Measurements from ENCODE around the gene GALM.

Gene GALM

DNA sequence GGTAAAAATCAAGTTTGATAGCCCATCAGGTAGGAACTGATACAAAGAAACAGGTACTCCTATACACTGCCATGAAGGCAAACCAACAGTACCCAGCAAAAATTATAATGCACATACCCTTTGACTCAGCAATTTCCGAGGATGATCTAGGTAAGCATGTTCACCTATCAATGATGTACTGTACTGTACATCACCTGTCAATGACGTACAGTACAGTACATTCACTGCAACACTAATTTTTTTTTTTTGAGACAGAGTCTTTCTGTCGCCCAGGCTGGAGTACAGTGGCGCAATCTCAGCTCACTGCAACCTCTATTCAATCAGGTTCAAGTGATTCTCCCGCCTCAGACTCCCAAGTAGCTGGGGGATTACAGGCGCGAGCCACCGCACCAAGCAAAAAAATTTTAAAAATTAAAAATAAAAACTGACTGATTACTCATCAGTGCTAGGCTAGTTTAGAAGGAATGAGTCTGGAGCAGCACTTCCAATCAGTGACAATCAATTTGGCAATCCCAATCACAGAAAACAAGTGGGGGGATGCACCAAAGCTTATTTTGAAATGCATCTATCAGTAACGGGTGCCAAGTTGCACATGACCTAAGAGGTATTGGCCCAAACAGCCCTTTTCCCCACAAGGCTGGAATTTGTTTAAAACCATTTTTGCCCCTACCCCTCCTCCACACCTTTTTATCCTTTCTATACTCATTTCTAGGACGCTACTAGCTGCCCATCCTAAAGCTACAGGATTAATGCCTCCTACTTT is 77.1 kb downstream of the GALM start:
- ATAC-seq (peak; percentile 18), DNase-seq (no peak)
- peak overlapping the region; percentile 99 for H3K27ac Mint-ChIP-seq
- H3K9me3 Mint-ChIP-seq: no peaks in the 10 kb centered on the region
- H3K36me3 Mint-ChIP-seq (ENCODE audit: low read depth): peaks cover 75% of the 10 kb centered on the region
- H3K4me1 Mint-ChIP-seq: peaks cover 54% of the 10 kb centered on the region
- no peaks in the 10 kb centered on the region for H3K27me3 Mint-ChIP-seq
- H3K4me3 Mint-ChIP-seq: no peak overlapping the region

DNA sequence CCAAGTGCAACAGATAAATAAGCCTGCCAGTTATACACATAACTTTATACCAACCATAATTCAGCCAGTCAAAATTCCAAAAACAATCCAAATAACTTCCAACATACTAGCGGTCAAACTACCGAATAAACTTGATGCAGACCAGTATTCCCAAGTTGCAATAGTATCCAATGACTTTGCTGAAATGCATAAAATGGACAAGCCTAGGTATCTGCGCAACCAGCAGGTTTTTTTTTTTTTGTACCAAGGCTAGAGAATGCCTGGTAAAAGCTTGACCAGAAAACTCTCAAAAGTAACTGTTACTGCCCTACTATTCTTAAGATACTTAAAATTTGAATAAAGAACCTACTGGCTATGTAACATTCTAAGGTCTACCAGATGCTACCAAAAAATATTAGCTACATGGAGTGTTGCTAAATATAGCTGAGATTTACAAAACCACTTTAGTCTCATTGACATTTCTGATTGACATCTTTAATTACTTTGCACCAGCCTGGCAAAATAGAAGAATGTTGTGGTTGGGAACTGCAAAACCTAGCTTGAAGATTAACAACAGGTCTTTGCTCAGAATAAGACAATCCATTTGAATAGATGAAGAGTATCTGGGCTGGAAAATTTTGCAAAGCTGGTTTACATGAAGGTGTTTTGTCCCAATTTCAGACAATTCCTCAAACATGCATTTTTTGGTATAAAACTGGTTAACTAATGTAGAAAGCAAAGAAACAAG is 77.9 kb downstream of the GALM start:
- no peak for ATAC-seq
- Mint-ChIP-seq H3K27ac (peak overlapping the region; percentile 99), H3K4me1 (peaks cover 63% of the 10 kb centered on the region), H3K4me3 (peak overlapping the region; percentile 18), H3K9me3 (no peaks in the 10 kb centered on the region), H3K27me3 (no peaks in the 10 kb centered on the region), H3K36me3 (ENCODE audit: low read depth) (peaks cover 76% of the 10 kb centered on the region)
- no peak for DNase-seq

DNA sequence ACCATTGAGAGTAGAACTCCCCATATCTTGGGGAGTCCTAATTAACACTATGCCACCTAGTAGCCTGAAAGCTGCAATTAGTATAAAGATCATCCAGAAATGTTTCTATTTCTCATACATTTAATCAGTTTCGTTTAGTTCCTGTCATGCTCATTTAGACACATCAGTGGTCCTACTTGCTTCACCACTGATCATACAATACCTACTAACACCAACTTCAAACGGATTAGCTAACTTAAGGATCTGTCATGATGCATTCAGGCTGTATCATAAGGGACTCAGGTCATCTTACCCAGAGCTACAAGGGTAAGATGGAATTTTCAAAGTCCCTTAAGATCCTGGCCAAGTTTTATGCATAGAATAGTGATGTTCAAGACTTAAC is 78.5 kb downstream of the GALM start:
- no peak for ATAC-seq

DNA sequence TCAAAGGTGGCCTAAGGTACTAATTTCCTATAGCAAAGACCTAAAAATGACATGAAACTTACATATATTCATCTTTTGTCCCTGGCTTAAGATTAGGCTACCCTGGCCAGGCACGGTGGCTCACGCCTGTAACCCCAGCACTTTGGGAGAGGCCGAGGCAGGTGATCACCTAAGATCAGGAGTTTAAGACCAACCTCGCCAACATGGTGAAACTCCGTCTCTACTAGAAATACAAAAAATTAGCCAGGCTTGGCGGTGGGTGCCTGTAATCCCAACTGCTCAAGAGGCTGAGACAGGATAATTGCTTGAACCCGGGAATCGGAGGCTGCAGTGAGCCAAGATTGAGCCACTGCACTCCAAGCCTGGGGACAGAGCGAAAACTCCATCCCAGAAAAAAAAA is 79.4 kb downstream of the GALM start:
- H3K4me3 Mint-ChIP-seq: peak overlapping the region; percentile 98
- H3K36me3 Mint-ChIP-seq (ENCODE audit: low read depth): peaks cover 83% of the 10 kb centered on the region
- no peaks in the 10 kb centered on the region for H3K9me3 Mint-ChIP-seq
- DNase-seq (no peak), ATAC-seq (no peak)
- peaks cover 73% of the 10 kb centered on the region for H3K4me1 Mint-ChIP-seq
- H3K27ac Mint-ChIP-seq: peak overlapping the region; percentile 99
- H3K27me3 Mint-ChIP-seq: no peaks in the 10 kb centered on the region

More for the DNA sequence above, 78.5 kb downstream of the GALM start:
- no peaks in the 10 kb centered on the region for H3K9me3 Mint-ChIP-seq
- H3K4me1 Mint-ChIP-seq: peaks cover 67% of the 10 kb centered on the region
- H3K27ac Mint-ChIP-seq: peak overlapping the region; percentile 99
- no peak for DNase-seq
- H3K27me3 Mint-ChIP-seq: no peaks in the 10 kb centered on the region
- H3K36me3 Mint-ChIP-seq (ENCODE audit: low read depth): peaks cover 79% of the 10 kb centered on the region
- H3K4me3 Mint-ChIP-seq: peak overlapping the region; percentile 98

DNA sequence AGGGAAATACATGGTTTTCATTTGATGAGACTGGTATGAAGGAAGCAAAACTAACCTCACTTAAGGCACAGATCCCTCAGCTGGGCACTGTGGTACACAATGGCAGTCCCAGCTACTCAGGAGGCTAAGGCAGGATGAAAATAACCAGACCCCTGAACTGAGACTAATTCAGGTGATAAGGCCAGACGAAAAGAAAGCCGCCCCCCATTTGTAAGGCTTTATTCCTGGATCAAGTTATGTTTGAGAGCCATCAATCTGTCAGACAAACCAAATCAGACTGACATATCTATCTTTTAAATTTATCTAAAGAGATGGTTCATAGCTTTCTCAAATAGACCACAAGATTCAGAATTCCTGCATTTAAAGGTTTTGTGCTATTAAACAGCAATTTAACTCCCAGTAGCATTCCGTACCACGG is 81.1 kb downstream of the GALM start:
- no peak for DNase-seq
- Mint-ChIP-seq H3K4me3 (peak overlapping the region; percentile 98), H3K27me3 (peaks cover 3% of the 10 kb centered on the region), H3K4me1 (peaks cover 78% of the 10 kb centered on the region), H3K9me3 (no peaks in the 10 kb centered on the region), H3K27ac (peak overlapping the region; percentile 99), H3K36me3 (ENCODE audit: low read depth) (peaks cover 82% of the 10 kb centered on the region)
- no peak for ATAC-seq

DNA sequence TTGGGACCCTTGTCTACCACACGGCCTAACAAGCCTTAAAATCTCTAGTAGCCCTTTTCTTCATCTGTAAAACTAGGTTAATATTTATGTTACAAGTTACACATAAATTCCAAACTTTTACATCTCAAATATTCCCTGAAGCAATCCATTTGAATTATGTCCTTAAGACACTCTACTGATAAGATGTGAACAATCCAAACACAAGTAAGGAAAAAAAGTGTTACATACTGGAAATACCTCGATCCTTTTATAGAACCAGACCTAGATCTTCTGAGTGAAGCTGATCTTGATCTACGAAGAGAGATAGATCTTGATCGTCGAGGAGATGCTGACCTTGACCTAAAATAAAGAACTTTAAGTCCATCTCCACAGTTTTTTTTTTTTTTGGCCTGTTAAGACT is 81.9 kb downstream of the GALM start:
- H3K9me3 Mint-ChIP-seq: no peaks in the 10 kb centered on the region
- H3K27me3 Mint-ChIP-seq: peaks cover 3% of the 10 kb centered on the region
- H3K4me3 Mint-ChIP-seq: peak overlapping the region; percentile 98
- peak overlapping the region; percentile 99 for H3K27ac Mint-ChIP-seq
- H3K4me1 Mint-ChIP-seq: peaks cover 80% of the 10 kb centered on the region
- peaks cover 79% of the 10 kb centered on the region for H3K36me3 Mint-ChIP-seq (ENCODE audit: low read depth)
- DNase-seq (no peak), ATAC-seq (no peak)

DNA sequence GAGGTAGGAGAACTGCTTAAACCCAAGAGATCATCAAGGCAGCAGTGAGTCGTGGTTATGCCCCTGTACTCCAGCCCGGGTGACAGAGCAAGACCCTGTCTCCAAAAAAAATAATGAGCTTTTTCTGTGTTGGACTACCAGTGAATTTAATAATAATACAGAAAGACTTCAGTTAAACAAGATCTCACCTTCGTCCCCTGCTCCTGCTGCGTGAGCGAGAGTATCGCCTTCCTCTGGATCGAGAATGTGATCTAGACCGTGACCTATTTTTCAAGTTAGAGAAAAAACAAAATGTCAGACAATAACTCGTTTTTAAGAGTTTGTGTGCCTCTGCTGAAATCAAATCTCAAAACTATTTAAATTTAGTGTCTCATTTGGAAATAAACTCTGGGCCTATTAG is 82.5 kb downstream of the GALM start:
- Mint-ChIP-seq H3K27me3 (peaks cover 3% of the 10 kb centered on the region), H3K27ac (peak overlapping the region; percentile 99), H3K9me3 (no peaks in the 10 kb centered on the region), H3K36me3 (ENCODE audit: low read depth) (peaks cover 76% of the 10 kb centered on the region), H3K4me1 (peaks cover 79% of the 10 kb centered on the region), H3K4me3 (peak overlapping the region; percentile 98)
- no peak for DNase-seq
- ATAC-seq: no peak

DNA sequence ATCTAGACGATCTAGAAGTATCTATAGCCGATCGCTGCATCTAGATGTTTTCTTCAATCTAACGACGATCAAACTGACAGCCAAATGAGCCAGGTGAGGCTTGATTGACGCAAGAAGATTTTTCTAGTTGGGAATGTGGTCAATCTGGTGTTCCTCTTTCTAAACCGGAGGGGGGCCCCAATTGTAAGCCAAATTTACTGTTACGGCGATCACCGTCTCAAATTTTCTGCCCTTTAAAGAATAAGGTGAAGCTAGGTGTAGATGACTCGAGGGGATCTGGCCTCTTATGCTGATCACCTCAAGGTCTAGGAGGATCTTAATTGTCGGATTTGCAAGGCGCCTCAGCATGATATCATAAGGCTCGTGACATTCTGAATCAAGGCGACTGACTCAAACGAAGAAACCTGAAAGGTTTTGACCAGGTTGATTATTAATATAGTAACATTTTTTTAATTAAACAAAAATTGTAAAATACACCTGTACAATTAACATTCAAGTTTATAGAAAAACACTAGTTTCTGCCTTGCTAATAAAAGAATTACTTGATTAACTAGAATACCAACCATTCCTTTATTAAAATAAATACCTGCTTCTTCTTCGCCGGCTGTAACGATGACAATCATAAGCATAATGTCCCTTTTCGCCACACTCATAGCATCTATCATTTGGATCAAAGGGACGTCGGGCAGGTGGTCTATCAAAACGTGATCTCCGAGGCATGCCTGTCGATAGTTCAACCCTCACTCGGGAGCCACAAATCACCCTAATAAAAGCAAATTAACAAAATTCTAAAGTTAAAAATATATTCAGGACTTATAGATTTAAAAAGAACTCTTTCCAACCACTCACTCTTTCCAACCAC is 83.3 kb downstream of the GALM start:
- H3K4me1 Mint-ChIP-seq: peaks cover 76% of the 10 kb centered on the region
- H3K9me3 Mint-ChIP-seq: no peaks in the 10 kb centered on the region
- H3K4me3 Mint-ChIP-seq: peak overlapping the region; percentile 98
- H3K27me3 Mint-ChIP-seq: peaks cover 3% of the 10 kb centered on the region
- no peak for DNase-seq
- no peak for ATAC-seq
- H3K27ac Mint-ChIP-seq: peak overlapping the region; percentile 99
- peaks cover 69% of the 10 kb centered on the region for H3K36me3 Mint-ChIP-seq (ENCODE audit: low read depth)

DNA sequence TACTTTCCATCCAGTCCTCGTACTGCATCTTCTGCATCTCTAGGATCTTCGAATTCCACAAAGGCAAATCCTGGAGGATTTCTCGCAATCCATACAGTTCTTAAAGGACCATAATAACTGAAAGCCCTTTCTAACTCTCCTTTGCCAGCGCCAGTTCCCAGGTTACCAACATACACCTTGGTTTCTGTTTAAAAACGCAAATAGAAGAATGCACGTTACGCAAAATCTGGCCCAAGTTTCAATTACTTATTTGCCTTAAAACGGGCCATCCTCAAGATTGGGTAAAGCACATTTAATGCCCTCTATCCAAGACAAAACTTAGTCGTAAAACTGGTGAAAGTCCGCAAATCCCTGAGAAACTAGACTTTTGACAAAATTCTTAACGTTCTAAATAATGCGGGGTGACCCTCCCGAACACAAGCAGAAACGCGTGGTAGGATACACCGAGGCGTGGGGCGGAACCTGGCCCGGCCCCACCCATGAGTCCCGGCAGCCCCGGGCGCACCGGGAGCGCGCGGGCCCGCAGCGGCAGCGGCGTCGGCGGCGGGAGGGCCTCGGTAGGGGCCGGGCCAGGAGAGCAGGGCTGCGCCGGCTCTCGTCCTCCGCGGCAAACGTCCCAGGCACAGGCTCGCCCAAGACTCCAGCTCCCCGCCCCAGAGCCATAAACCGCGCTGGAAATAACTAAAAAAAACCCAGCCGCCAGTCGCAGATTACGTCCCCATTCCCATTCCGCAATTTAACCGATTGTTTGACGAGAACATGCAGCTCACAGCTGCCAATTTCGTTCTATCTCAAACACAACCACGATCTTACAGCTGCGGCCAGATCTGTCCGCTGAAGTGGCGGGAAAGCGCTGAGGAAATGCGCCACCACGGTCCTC is 84.3 kb downstream of the GALM start:
- Mint-ChIP-seq H3K9me3 (no peaks in the 10 kb centered on the region), H3K27me3 (peaks cover 3% of the 10 kb centered on the region), H3K4me1 (peaks cover 70% of the 10 kb centered on the region), H3K4me3 (peak overlapping the region; percentile 98), H3K27ac (peak overlapping the region; percentile 99), H3K36me3 (ENCODE audit: low read depth) (peaks cover 59% of the 10 kb centered on the region)
- peak; percentile 51 for DNase-seq
- peak; percentile 25 for ATAC-seq

DNA sequence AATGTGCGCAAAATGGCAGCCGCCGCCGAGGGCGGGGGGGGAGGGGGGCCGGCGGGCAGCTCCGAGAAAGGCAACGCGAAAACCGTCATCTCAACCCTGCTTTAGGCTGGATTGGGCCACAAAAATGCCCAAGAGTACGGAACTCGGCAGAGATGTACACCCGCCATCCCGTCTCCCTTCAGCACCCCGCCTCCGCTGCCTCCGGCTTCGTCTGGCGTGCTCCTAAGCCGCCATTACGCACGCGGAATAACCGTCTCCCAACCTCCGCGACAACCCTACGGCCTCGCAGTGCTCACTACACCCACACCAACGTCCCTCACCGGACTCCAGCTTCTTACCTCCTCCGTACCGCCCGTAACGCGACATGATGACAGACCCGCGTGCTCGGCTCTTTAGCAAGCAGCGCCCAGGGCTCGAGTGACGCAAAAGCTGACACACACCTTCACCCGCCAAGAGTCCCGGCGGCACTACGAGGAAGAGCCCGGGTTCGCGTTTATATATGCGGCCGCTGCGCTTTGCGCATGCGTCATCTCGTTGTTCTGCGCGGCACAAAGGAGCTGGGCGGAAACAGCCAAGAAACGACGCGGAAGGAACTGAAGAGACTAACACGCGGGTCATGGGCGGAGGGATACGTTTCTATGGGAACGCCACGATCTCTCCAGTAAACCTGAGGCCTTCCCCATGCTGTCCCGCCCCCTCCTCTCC is 85.1 kb downstream of the GALM start, which contains the start of gene SRSF7:
Gene SRSF7 (minus strand): TSS at position 471 of the 705 bp plus-strand sequence. CDS start 105 bp downstream, at position 366.
- Mint-ChIP-seq H3K27ac (peak within 1 kb of the TSS; percentile 99), H3K9me3 (no peaks in the 10 kb centered on the region), H3K4me3 (peak within 1 kb of the TSS; percentile 98), H3K4me1 (peaks cover 62% of the 10 kb centered on the region), H3K27me3 (peaks cover 3% of the 10 kb centered on the region), H3K36me3 (ENCODE audit: low read depth) (peaks cover 51% of the 10 kb centered on the region)
- ATAC-seq (peak; percentile 81), DNase-seq (peak; percentile 98)

DNA sequence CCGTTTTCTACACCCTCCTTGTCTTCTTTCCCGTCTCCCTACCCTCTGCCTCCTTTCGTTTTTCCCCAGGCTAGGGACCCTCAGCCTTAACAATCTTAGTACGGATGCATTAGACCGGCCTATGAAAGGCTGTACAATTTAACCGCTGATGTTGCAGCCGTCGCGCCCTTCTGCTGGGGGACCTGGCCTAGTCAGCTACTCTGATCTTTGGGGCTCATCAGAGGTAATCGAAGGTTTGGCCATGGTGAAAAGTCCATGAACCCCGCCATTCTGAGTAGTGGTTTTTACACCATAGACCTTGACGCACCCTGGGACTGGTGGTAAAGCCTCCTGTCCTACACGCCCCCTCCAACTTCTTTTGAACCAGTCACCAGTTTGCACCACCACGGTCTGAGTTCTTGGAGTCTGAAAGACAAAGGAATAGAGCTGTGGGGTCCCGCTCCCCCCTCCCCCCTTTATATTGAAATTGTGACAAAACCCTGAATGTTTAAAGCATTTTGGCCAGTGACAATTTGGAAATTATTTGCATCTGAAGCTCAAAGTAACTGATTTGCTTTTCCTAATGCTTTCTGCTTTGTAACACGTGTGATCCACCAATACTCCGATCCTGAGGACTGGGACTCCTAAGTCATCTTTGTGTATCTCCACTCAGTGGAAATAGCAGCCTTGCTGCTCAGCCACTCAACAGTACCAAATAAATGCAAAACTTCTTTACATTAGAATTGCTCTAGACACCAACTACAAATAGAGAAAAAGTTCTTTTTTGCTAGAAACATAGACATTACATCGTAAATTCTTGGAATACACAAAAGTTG is 85.9 kb downstream of the GALM start:
- peaks cover 3% of the 10 kb centered on the region for H3K27me3 Mint-ChIP-seq
- H3K4me3 Mint-ChIP-seq: peak overlapping the region; percentile 98
- H3K36me3 Mint-ChIP-seq (ENCODE audit: low read depth): peaks cover 43% of the 10 kb centered on the region
- DNase-seq (peak; percentile 50), ATAC-seq (peak; percentile 26)
- peaks cover 54% of the 10 kb centered on the region for H3K4me1 Mint-ChIP-seq
- H3K27ac Mint-ChIP-seq: peak overlapping the region; percentile 99
- no peaks in the 10 kb centered on the region for H3K9me3 Mint-ChIP-seq

DNA sequence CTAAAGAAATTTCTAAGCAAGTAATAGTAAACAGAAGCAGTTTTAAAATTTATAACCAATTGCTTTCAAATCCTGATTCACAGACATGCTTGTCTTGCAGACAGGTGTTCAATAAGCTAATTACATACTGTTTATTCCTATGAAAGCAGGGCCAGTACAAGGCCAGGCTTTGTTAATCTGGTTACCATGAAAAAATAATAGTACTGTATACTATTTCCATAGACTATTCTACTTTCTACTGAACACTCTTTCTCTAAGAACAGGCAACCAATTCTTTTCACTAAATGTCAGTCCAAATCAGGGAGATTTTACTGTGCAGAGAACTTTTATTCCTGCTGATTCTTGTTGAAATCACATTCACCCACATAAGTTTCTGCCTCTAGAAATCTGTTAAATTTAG is 88.1 kb downstream of the GALM start:
- Mint-ChIP-seq H3K27ac (no peak overlapping the region), H3K9me3 (no peaks in the 10 kb centered on the region), H3K27me3 (peaks cover 3% of the 10 kb centered on the region), H3K36me3 (ENCODE audit: low read depth) (peaks cover 21% of the 10 kb centered on the region), H3K4me1 (peaks cover 32% of the 10 kb centered on the region), H3K4me3 (peak overlapping the region; percentile 67)
- ATAC-seq (no peak), DNase-seq (no peak)

Data from activated naive CD8-positive, alpha-beta T cell treated with anti-CD3 and anti-CD28 coated beads, Interleukin-2, amount 50 U/mL, for 24 hours (primary cell).